ENCODE measurements around the gene HTR2C.

DNA sequence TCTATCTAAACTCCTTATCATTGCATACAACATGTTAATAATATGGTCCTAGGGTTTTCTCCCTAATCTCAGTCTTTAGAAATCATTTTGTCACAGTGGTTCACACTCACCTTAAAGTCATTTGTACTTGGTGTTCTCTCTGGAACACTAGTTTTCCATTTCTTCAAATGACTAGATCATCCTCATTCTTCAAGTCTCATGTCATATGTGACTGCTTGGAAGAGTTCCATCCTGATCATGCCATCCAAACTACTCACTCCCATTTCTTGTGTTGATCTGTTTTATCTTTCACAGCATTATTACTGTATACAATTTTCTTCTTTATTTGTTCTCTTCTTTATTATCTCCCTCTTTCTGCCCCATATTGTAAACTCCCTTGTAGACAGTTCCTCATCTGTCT is 66.5 kb downstream of the HTR2C start:
- TF ChIP-seq, protein P1, sequence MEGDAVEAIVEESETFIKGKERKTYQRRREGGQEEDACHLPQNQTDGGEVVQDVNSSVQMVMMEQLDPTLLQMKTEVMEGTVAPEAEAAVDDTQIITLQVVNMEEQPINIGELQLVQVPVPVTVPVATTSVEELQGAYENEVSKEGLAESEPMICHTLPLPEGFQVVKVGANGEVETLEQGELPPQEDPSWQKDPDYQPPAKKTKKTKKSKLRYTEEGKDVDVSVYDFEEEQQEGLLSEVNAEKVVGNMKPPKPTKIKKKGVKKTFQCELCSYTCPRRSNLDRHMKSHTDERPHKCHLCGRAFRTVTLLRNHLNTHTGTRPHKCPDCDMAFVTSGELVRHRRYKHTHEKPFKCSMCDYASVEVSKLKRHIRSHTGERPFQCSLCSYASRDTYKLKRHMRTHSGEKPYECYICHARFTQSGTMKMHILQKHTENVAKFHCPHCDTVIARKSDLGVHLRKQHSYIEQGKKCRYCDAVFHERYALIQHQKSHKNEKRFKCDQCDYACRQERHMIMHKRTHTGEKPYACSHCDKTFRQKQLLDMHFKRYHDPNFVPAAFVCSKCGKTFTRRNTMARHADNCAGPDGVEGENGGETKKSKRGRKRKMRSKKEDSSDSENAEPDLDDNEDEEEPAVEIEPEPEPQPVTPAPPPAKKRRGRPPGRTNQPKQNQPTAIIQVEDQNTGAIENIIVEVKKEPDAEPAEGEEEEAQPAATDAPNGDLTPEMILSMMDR (IDR thresholded peaks at IDR 0.05), result no peak
- TF ChIP-seq POLR2AphosphoS5 (IDR thresholded peaks at IDR 0.05), result no peak
